Measurements from ENCODE around the gene GGN. TPM values are rescaled to one million over a fixed set of nuclear protein-coding genes. Genes with fewer than 3 reads are reported as not detected.

Gene GGN
- total and polyA plus RNA-seq, 2 of the 13 experiments (the other 11 are each of a cell fraction or from before 2014, with no cell fraction given): not detected

DNA sequence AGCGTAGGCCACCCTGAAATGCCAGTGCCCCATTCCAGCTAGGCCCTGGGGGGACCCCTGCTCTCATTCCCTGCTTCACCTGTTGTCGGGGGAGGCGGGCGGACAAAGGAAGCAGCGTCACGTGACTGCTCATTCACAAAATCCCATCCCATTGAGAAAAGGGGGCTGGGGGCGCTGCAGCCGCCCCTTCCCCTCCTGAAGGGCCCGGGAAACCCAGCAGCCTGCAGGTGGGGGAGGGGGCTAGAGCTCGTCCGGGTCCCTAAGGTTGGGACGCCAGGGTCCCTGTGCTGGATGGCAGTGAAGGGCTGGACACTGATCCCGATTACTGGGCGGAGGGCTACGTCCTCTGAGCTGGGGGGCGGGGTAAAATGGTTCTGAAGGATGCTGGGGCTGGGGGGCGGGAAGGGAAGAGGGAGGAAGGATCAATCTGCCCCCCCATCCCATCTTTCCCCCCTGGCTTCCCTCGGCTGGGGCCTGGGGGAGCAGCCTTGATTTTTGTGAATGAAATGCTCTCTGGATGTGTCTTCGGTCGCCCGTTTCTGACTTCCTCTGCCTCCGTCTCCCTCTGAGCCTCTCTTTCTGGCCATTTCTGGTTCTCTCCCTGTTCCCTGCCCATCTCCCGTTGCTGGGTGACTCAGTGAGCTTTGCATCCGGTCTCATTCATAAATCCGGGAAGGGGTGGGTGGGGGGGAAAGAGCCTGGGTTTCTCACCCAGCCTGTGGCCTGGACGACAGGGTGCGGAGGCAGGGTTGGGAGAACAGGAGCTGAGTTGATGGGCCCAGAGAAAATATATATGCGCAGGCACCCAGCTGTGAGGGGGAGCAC lies 1.5 kb upstream of the GGN start:
- Histone ChIP-seq H2AFZ (ENCODE audit: low read length) (no peak overlapping the region), H3K4me3 (replicated peaks in 1 of 3; ENCODE audit: insufficient read depth in 1 of 3, low read depth in 2 of 3, low read length in 3 of 3) (peak overlapping the region in 2 of 3 experiments; percentile 46 to 71; a peak in 4 of 6 replicates), H3K79me2 (ENCODE audit: insufficient read depth, low read length) (no peaks in the 10 kb centered on the region), H3K4me2 (ENCODE audit: low read depth, low read length) (peak overlapping the region; percentile 89), H3K4me1 (ENCODE audit: insufficient read depth, low read length) (peaks cover 42% of the 10 kb centered on the region), H4K20me1 (ENCODE audit: insufficient read depth, low read length) (no peaks in the 10 kb centered on the region; the same call in 1 of the 2 replicates), H3K9ac (ENCODE audit: insufficient read depth, low read depth, low read length) (no peak overlapping the region), H3K9me3 (ENCODE audit: low read length) (no peaks in the 10 kb centered on the region), H3K27ac (ENCODE audit: extremely low read length, insufficient read depth, low read length) (no peak overlapping the region), H3K27me3 (ENCODE audit: control insufficient read depth in 1 of 2, insufficient read depth in 2 of 2, low read length in 2 of 2) (peaks cover 2 to 28% of the 10 kb centered on the region in 2 experiments; a peak in 3 of 5 replicates), H3K36me3 (replicated peaks in 1 of 2; ENCODE audit: control insufficient read depth in 1 of 2, insufficient read depth in 2 of 2, low read length in 2 of 2) (no peaks in the 10 kb centered on the region)
- ChIA-PET CTCF (ENCODE audit: low intra/inter-chr PET ratio, low total read pairs) (no interaction called here), POLR2A (interaction anchor here (1.1 to 4.0 kb wide), 2 partner anchors 13 to 15 kb away, joined by 5 to 28 read pairs; partner anchors contain the start of genes FAM98C and PSMD8)
- WGBS (ENCODE audit: low lambda C conversion rate): 6% methylated on average over 12 of the region's 28 CpGs
- FAIRE-seq (no peak), ATAC-seq (no peak), DNase-seq (ENCODE audit: low spot score) (no peak)
- intact Hi-C loops (cut with micrococcal nuclease; ENCODE audit: unreplicated experiment): no loop called here
- in situ Hi-C loops (cut with HindIII; ENCODE audit: extremely low pct_ligation_motif_present, low pct_unique_long_range_greater_than_20kb): no loop called here
- BruUV-seq (replicated peaks): no TSS peak
- peak; percentile 44; the same call in 1 of the 2 replicates for TF ChIP-seq BHLHE40 (IDR thresholded peaks at IDR 0.05; ENCODE audit: low read length)
- no peak for TF ChIP-seq HOXA3 (CRISPR knock-in tag; IDR thresholded peaks at IDR 0.05)
- TF ChIP-seq ZNF766 (CRISPR knock-in tag; IDR thresholded peaks at IDR 0.05; ENCODE audit: borderline replicate concordance): no peak
- TF ChIP-seq RAD51 (IDR thresholded peaks at IDR 0.05; ENCODE audit: borderline replicate concordance): peak; percentile 63; the same call in 1 of the 2 replicates
- TF ChIP-seq, protein P1, sequence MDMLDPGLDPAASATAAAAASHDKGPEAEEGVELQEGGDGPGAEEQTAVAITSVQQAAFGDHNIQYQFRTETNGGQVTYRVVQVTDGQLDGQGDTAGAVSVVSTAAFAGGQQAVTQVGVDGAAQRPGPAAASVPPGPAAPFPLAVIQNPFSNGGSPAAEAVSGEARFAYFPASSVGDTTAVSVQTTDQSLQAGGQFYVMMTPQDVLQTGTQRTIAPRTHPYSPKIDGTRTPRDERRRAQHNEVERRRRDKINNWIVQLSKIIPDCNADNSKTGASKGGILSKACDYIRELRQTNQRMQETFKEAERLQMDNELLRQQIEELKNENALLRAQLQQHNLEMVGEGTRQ (IDR thresholded peaks at IDR 0.05; ENCODE audit: low read depth, low read length): 0 out of 2 replicates have a peak, but pooled peaks have one; percentile 18
- TF ChIP-seq, protein P1 (CRISPR knock-in tag; IDR thresholded peaks at IDR 0.05; ENCODE audit: borderline replicate concordance): peak; percentile 66; the same call in 1 of the 2 replicates
- TF ChIP-seq GLI4 (CRISPR knock-in tag; IDR thresholded peaks at IDR 0.05; ENCODE audit: borderline replicate concordance): no peak
- no peak for TF ChIP-seq ZBTB42 (CRISPR knock-in tag; IDR thresholded peaks at IDR 0.05)
